Stomach (tissue), 4 donors: ENCODE data around the gene RAB23.

Experiments used
- POLR2A ChIP-seq, 4 donors: fragments of 450-650 bp; IDR thresholded peaks; one replicate each; pipeline ENCODE4 v1.6.1; 2016; ENCODE audit warnings: antibody characterized with exemption in 4 of 4, control low read depth in 2 of 4, mild to moderate bottlenecking in 1 of 4, moderate library complexity in 1 of 4
- TF ChIP-seq, protein P1 (sequence below), 7 experiments: fragments of 450-650 bp in 4 of 7; fragments of 200-600 bp in 3 of 7; sonication (generic) in 3 of 7; IDR thresholded peaks; one replicate each; pipeline ENCODE4 v1.5.1; 2016 to 2019; ENCODE audit warnings: antibody characterized with exemption in 7 of 7, control low read depth in 2 of 7, mild to moderate bottlenecking in 1 of 7

- TF ChIP-seq POLR2A (IDR thresholded peaks at IDR 0.05), result no peak
- TF ChIP-seq, protein P1, sequence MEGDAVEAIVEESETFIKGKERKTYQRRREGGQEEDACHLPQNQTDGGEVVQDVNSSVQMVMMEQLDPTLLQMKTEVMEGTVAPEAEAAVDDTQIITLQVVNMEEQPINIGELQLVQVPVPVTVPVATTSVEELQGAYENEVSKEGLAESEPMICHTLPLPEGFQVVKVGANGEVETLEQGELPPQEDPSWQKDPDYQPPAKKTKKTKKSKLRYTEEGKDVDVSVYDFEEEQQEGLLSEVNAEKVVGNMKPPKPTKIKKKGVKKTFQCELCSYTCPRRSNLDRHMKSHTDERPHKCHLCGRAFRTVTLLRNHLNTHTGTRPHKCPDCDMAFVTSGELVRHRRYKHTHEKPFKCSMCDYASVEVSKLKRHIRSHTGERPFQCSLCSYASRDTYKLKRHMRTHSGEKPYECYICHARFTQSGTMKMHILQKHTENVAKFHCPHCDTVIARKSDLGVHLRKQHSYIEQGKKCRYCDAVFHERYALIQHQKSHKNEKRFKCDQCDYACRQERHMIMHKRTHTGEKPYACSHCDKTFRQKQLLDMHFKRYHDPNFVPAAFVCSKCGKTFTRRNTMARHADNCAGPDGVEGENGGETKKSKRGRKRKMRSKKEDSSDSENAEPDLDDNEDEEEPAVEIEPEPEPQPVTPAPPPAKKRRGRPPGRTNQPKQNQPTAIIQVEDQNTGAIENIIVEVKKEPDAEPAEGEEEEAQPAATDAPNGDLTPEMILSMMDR (IDR thresholded peaks at IDR 0.05), result no peak
Observed at GRCh38 chr6:57268294-57268640, 46.2 kb upstream of the RAB23 start.
